GM12874 (cell line): Measurements from ENCODE around the gene TMEM135.

Source experiments
- CTCF ChIP-seq: IDR thresholded peaks from 2 replicates; pipeline ENCODE4 v1.5.1; 2011; ENCODE audit warnings: low read depth, mild to moderate bottlenecking, control low read depth, low read length, moderate library complexity; ENCODE audit not compliant: insufficient read depth

The TMEM135 gene

GRCh38 chr11:87122852-87123251, 85.1 kb downstream of the TMEM135 start:
- no peak for TF ChIP-seq CTCF

- no peak for TF ChIP-seq CTCF
Observed at GRCh38 chr11:87125257-87125656, 87.5 kb downstream of the TMEM135 start.

- TF ChIP-seq CTCF: no peak
Observed at GRCh38 chr11:87127101-87127500, 89.4 kb downstream of the TMEM135 start.

- TF ChIP-seq CTCF: no peak
Observed at GRCh38 chr11:87128372-87128771, 90.6 kb downstream of the TMEM135 start.

- TF ChIP-seq CTCF: no peak
Observed at GRCh38 chr11:87134524-87135106, 96.9 kb downstream of the TMEM135 start.

GRCh38 chr11:87136236-87136635, 98.5 kb downstream of the TMEM135 start:
- no peak for TF ChIP-seq CTCF

- TF ChIP-seq CTCF: no peak
Observed at GRCh38 chr11:87137711-87138110, 100.0 kb downstream of the TMEM135 start.
